Thyroid gland (tissue), 4 donors: ENCODE results near the gene ARL3.

ENCODE experiments used
- CTCF ChIP-seq, 6 experiments: fragments of 200-600 bp in 3 of 6; fragments of 450-650 bp in 3 of 6; sonication (generic) in 3 of 6; IDR thresholded peaks; one replicate each; pipeline ENCODE4 v1.5.1; 2016 to 2019; ENCODE audit warnings: antibody characterized with exemption in 6 of 6, mild to moderate bottlenecking in 2 of 6, inconsistent platforms in 1 of 6, moderate library complexity in 1 of 6
- POLR2A ChIP-seq, 2 donors: fragments of 450-650 bp; IDR thresholded peaks; one replicate each; pipeline ENCODE4 v1.6.1; 2017; ENCODE audit warnings: antibody characterized with exemption in 2 of 2, mild to moderate bottlenecking in 2 of 2, moderate library complexity in 1 of 2

GRCh38 chr10:102681696-102682095, 32.5 kb downstream of the ARL3 start:
- no peak for TF ChIP-seq CTCF (IDR thresholded peaks at IDR 0.05)
- TF ChIP-seq POLR2A (IDR thresholded peaks at IDR 0.05): no peak
